T follicular helper cell (primary cell): ENCODE measurements around the gene TMC5.
"Not testable (repeated sequence)": the region's sequence is repeated elsewhere in the genome, so short reads cannot be mapped to it uniquely, and the experiment has no call there.

Experiments used
- DNase-seq: peaks from one replicate; pipeline ENCODE4 v3.0.0-alpha.2; 2020; ENCODE audit warnings: low read depth

The TMC5 gene

GRCh38 chr16:19542138-19542821 lies 124.6 kb downstream of the TMC5 start:
- DNase-seq, result no peak

- not testable (repeated sequence) for DNase-seq
Observed at GRCh38 chr16:19543278-19543996, 125.8 kb downstream of the TMC5 start.

GRCh38 chr16:19548144-19548543 lies 130.5 kb downstream of the TMC5 start:
- DNase-seq, result no peak
